Suprapubic skin (tissue), 4 donors: ENCODE data around the gene OXCT1. TPM values are rescaled to one million over a fixed set of nuclear protein-coding genes. Genes with fewer than 3 reads are reported as not detected.
A peak's percentile ranks its signal among the peaks of the same experiment; 100 is the strongest.
"Not testable (repeated sequence)": the region's sequence is repeated elsewhere in the genome, so short reads cannot be mapped to it uniquely, and the experiment has no call there.

ENCODE experiments used
- DNase-seq, 2 donors: peaks; one replicate each; pipeline ENCODE4 v3.0.0-alpha.2; 2019; ENCODE audit warnings: low spot score in 2 of 2
- H3K27ac ChIP-seq: fragments of 200-600 bp; sonication (generic); one replicate; pipeline ENCODE4 v1.5.1; 2019
- H3K27me3 ChIP-seq: fragments of 200-600 bp; sonication (generic); one replicate; pipeline ENCODE4 v1.5.1; 2019
- H3K36me3 ChIP-seq: fragments of 200-600 bp; sonication (generic); one replicate; pipeline ENCODE4 v1.5.1; 2019
- H3K4me1 ChIP-seq: fragments of 200-600 bp; sonication (generic); one replicate; pipeline ENCODE4 v1.5.1; 2019
- H3K4me3 ChIP-seq: fragments of 200-600 bp; sonication (generic); one replicate; pipeline ENCODE4 v1.5.1; 2019; ENCODE audit warnings: mild to moderate bottlenecking
- H3K9me3 ChIP-seq: fragments of 200-600 bp; sonication (generic); one replicate; pipeline ENCODE4 v1.5.1; 2019
- EP300 ChIP-seq: sonication (generic); formaldehyde crosslinking; IDR thresholded peaks from one replicate; pipeline ENCODE4 v1.6.1; 2017; ENCODE audit warnings: antibody characterized with exemption
- POLR2A ChIP-seq, 2 donors: fragments of 450-650 bp; IDR thresholded peaks; one replicate each; pipeline ENCODE4 v1.6.1; 2017; ENCODE audit warnings: antibody characterized with exemption in 2 of 2, mild to moderate bottlenecking in 2 of 2, moderate library complexity in 2 of 2
- POLR2AphosphoS5 ChIP-seq, 3 donors: sonication (generic); formaldehyde crosslinking; IDR thresholded peaks; one replicate each; pipeline ENCODE4 v1.6.1; 2017; ENCODE audit warnings: antibody characterized with exemption in 3 of 3
- WGBS: methylation state at CpG from one replicate; pipeline ENCODE4 v1.1.5; 2018; 5-methylcytosine and 5-hydroxymethylcytosine counted together
- total RNA-seq, 4 donors: library from RNA; depleted of rRNA; stranded (reverse); fragments of >200 nt; gene quantifications; one replicate each; pipeline ENCODE4 v1.1.0, GENCODE V29; 2016
- TF ChIP-seq, protein P1 (sequence below), 2 donors: fragments of 200-600 bp in 1 of 2; fragments of 450-650 bp in 1 of 2; sonication (generic) in 1 of 2; IDR thresholded peaks; one replicate each; pipeline ENCODE4 v1.5.1; 2016 to 2019; ENCODE audit warnings: antibody characterized with exemption in 2 of 2, mild to moderate bottlenecking in 1 of 2, moderate library complexity in 1 of 2

OXCT1 gene
- total RNA-seq, 4 donors from 2014 or later: 17.4 to 71.9 (median 24.7) TPM

- Histone ChIP-seq H3K4me1 (no peaks in the 10 kb centered on the region), H3K27me3 (no peaks in the 10 kb centered on the region), H3K36me3 (peaks cover 45% of the 10 kb centered on the region), H3K27ac (no peak overlapping the region), H3K4me3 (no peak overlapping the region), H3K9me3 (no peaks in the 10 kb centered on the region)
- no peak for DNase-seq
- 95% methylated on average over 6 of the region's 6 CpGs for WGBS
- no peak for TF ChIP-seq POLR2AphosphoS5 (IDR thresholded peaks at IDR 0.05)
- TF ChIP-seq POLR2A (IDR thresholded peaks at IDR 0.05): no peak
- TF ChIP-seq, protein P1, sequence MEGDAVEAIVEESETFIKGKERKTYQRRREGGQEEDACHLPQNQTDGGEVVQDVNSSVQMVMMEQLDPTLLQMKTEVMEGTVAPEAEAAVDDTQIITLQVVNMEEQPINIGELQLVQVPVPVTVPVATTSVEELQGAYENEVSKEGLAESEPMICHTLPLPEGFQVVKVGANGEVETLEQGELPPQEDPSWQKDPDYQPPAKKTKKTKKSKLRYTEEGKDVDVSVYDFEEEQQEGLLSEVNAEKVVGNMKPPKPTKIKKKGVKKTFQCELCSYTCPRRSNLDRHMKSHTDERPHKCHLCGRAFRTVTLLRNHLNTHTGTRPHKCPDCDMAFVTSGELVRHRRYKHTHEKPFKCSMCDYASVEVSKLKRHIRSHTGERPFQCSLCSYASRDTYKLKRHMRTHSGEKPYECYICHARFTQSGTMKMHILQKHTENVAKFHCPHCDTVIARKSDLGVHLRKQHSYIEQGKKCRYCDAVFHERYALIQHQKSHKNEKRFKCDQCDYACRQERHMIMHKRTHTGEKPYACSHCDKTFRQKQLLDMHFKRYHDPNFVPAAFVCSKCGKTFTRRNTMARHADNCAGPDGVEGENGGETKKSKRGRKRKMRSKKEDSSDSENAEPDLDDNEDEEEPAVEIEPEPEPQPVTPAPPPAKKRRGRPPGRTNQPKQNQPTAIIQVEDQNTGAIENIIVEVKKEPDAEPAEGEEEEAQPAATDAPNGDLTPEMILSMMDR (IDR thresholded peaks at IDR 0.05): no peak
- TF ChIP-seq EP300: no peak
These were observed 21.2 kb downstream of the OXCT1 start for GRCh38 chr5:41848983-41849382.

GRCh38 chr5:41845751-41846150 lies 24.5 kb downstream of the OXCT1 start:
- H3K4me3 ChIP-seq, DNase-seq, H3K27ac ChIP-seq, H3K4me1 ChIP-seq, H3K27me3 ChIP-seq, H3K9me3 ChIP-seq: not testable (repeated sequence)
- WGBS: 87% methylated on average over 1 of the region's 1 CpG
- H3K36me3 ChIP-seq: peaks cover 34% of the 10 kb centered on the region

- peaks cover 34% of the 10 kb centered on the region for H3K36me3 ChIP-seq
- 72% methylated on average over 3 of the region's 3 CpGs for WGBS
- DNase-seq: no peak
These were observed 25.7 kb downstream of the OXCT1 start for GRCh38 chr5:41844502-41844901.

GRCh38 chr5:41843456-41844370 lies 26.5 kb downstream of the OXCT1 start:
- TF ChIP-seq, protein P1 (IDR thresholded peaks at IDR 0.05): peak; percentile 51 to 59
- TF ChIP-seq POLR2AphosphoS5 (IDR thresholded peaks at IDR 0.05): no peak
- TF ChIP-seq EP300: no peak
- TF ChIP-seq POLR2A (IDR thresholded peaks at IDR 0.05): no peak
- Histone ChIP-seq H3K9me3 (no peaks in the 10 kb centered on the region), H3K27me3 (no peaks in the 10 kb centered on the region), H3K27ac (no peak overlapping the region), H3K4me3 (no peak overlapping the region), H3K4me1 (no peaks in the 10 kb centered on the region), H3K36me3 (peaks cover 30% of the 10 kb centered on the region)
- no peak for DNase-seq
- WGBS: 40% methylated on average over 6 of the region's 6 CpGs

More at GRCh38 chr5:41844502-41844901, 25.7 kb downstream of the OXCT1 start:
- TF ChIP-seq POLR2AphosphoS5 (IDR thresholded peaks at IDR 0.05) (no peak), POLR2A (IDR thresholded peaks at IDR 0.05) (no peak), EP300 (no peak)
- TF ChIP-seq, protein P1 (IDR thresholded peaks at IDR 0.05): no peak
- H3K4me1 ChIP-seq: no peaks in the 10 kb centered on the region
- H3K27ac ChIP-seq: no peak overlapping the region
- H3K9me3 ChIP-seq: no peaks in the 10 kb centered on the region
- no peaks in the 10 kb centered on the region for H3K27me3 ChIP-seq
- no peak overlapping the region for H3K4me3 ChIP-seq

DNA sequence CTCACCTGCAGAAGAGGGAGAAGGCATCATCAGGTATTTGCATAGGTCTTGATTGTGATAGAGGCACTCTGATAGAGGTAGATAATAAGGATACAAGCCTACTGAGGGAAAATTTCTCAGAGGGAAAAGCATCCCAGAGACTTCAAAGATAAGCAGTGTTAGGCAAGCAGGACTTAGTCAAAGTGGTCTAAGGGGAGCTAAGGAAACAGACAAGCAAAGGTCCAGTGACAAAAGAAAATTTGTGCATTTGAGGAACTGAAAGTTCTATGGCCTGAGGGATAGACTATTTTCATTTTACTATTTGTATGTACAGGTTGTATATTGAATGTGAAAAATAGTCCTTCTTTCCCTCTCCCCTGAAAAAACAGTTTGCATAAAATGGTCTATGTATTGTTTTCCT lies 27.4 kb downstream of the OXCT1 start:
- H3K36me3 ChIP-seq: peaks cover 39% of the 10 kb centered on the region
- TF ChIP-seq EP300: no peak
- no peak for TF ChIP-seq POLR2AphosphoS5 (IDR thresholded peaks at IDR 0.05)
- TF ChIP-seq POLR2A (IDR thresholded peaks at IDR 0.05): no peak
- TF ChIP-seq, protein P1 (IDR thresholded peaks at IDR 0.05): no peak
- H3K4me1 ChIP-seq: no peaks in the 10 kb centered on the region
- H3K27me3 ChIP-seq: no peaks in the 10 kb centered on the region
- no peak for DNase-seq
- H3K9me3 ChIP-seq: no peaks in the 10 kb centered on the region
- H3K27ac ChIP-seq: no peak overlapping the region
- H3K4me3 ChIP-seq: no peak overlapping the region
